HUES64 (cell line): ENCODE measurements around the gene AOC2.

ENCODE experiments used
- H3K27ac ChIP-seq: 2 replicates; pipeline ENCODE4 v1.7.0; 2013; ENCODE audit warnings: low read depth, low read length, inconsistent platforms
- H3K27me3 ChIP-seq: 2 replicates; pipeline ENCODE4 v1.6.1; 2013; ENCODE audit warnings: mild to moderate bottlenecking, low read length; ENCODE audit not compliant: insufficient read depth
- H3K36me3 ChIP-seq: 2 replicates; pipeline ENCODE4 v1.6.1; 2013; ENCODE audit warnings: mild to moderate bottlenecking, low read length; ENCODE audit not compliant: insufficient read depth
- H3K4me1 ChIP-seq: 2 replicates; pipeline ENCODE4 v1.6.1; 2013; ENCODE audit warnings: mild to moderate bottlenecking, low read length, moderate library complexity; ENCODE audit not compliant: insufficient read depth
- H3K4me3 ChIP-seq: 2 replicates; pipeline ENCODE4 v1.5.1; 2013; ENCODE audit warnings: mild to moderate bottlenecking, low read length, moderate library complexity
- H3K9ac ChIP-seq: 2 replicates; pipeline ENCODE4 v1.6.1; 2013; ENCODE audit warnings: mild to moderate bottlenecking, low read depth, low read length
- H3K9me3 ChIP-seq: 2 replicates; pipeline ENCODE4 v1.6.1; 2013; ENCODE audit warnings: low read depth, low read length; ENCODE audit not compliant: insufficient read depth
- WGBS: fragments of 150-250, 120-280 bp; methylation state at CpG from one replicate; pipeline ENCODE4 v1.1.7; 2013; ENCODE audit warnings: missing lambda C conversion rate; 5-methylcytosine and 5-hydroxymethylcytosine counted together

AOC2 gene

DNA sequence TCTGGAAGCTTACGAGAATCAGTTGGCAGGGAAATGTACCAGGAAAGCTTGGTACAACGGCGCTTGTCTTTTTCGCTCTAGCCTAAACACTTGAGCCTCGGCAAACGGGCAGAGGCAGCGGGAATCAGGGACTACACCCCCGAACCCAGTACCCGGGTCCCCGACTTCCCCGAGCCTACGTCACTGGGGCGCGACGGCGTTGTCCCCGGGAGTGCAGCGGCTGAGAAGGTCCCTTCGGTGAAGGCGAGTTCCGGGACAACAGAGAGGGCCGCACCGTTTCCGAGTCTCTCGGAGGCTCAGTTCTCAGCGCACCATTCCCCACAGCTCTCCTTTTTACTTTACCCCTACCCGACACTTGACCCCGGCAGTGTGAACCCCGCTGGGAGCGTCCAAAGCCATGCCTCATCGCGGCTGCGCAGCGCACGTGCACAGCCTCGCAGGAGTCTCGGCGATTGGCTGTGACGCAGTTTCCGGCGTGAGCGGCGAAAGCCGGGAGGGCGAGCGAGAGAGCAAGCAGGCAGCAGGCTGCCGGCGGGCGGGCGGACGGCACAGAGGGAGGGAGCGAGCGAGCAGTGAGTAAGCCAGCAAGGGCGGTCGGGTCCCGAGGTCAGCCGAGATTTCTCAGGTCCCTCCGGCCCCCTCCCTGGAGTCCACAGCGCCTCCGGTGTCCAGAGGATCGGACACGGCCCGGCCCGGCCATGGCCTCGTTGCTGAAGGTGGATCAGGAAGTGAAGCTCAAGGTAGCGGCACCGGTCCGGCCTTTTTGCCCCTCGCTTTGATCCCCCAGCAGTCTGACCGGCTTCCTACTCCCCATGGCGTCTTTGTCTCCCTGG, 11.2 kb upstream of the AOC2 start, which contains the start of gene PSME3:
PSME3 (plus strand) TSS at position 464 of the 833 bp plus-strand sequence; CDS start at position 699, 235 bp downstream.
- Histone ChIP-seq H3K4me3 (peak within 1 kb of the TSS; percentile 81), H3K27ac (peak within 1 kb of the TSS; percentile 95), H3K36me3 (peaks cover 35% of the 10 kb centered on the region), H3K4me1 (peaks cover 13% of the 10 kb centered on the region; the same call in 1 of the 2 replicates), H3K9me3 (no peaks in the 10 kb centered on the region), H3K9ac (peak within 1 kb of the TSS; percentile 99), H3K27me3 (peaks cover 5% of the 10 kb centered on the region; the same call in 1 of the 2 replicates)
- under 1% methylated on average over 71 of the region's 71 CpGs for WGBS

DNA sequence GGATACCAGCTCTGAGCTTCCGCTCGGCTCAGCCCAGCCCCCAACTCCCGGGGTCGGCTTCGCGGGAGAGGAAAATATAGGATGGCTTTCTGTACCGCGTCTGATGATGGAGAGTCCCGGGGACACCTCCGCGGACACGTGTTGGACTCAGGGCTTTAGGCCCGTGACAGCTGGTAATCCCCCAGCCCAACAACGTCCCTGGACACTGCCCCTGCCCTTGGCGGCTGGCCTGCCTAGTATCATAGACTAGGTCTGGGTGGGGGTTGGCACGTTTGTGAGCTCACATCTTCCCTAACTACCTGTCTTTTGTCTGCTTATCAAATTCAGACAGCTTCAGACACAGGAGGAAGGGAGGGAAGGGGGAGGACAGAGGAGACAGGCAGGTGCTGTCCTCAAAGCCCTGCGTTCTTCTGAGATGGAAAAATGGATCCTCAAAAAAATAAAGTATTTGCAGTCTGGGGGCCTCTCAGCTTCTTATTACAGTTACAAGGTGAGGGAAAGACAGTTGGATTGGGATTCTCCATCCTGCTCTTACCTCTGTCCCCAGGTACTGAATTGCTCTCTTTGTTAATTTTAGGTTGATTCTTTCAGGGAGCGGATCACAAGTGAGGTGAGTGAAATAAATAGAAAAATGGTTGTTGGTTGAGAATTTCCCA, 10.5 kb upstream of the AOC2 start:
- WGBS, result 7% methylated on average over 17 of the region's 18 CpGs
- H3K4me1 ChIP-seq, result peaks cover 13% of the 10 kb centered on the region; the same call in 1 of the 2 replicates
- peaks cover 43% of the 10 kb centered on the region for H3K36me3 ChIP-seq

GRCh38 chr17:42835732-42836131, 8.6 kb upstream of the AOC2 start:
- WGBS, result 94% methylated on average over 6 of the region's 6 CpGs
- Histone ChIP-seq H3K4me3 (no peak overlapping the region), H3K36me3 (peaks cover 60% of the 10 kb centered on the region), H3K27ac (no peak overlapping the region), H3K9ac (no peak overlapping the region), H3K27me3 (no peaks in the 10 kb centered on the region), H3K9me3 (no peaks in the 10 kb centered on the region), H3K4me1 (peaks cover 13% of the 10 kb centered on the region; the same call in 1 of the 2 replicates)

More for the DNA sequence above, 10.5 kb upstream of the AOC2 start:
- H3K9ac ChIP-seq, result peak overlapping the region; percentile 99
- peak overlapping the region; percentile 81 for H3K4me3 ChIP-seq
- H3K27me3 ChIP-seq, result no peaks in the 10 kb centered on the region; the same call in 1 of the 2 replicates
- H3K9me3 ChIP-seq, result no peaks in the 10 kb centered on the region
- peak overlapping the region; percentile 95 for H3K27ac ChIP-seq

GRCh38 chr17:42841975-42842685, 2.2 kb upstream of the AOC2 start:
- H3K4me1 ChIP-seq, result no peaks in the 10 kb centered on the region
- no peaks in the 10 kb centered on the region for H3K9me3 ChIP-seq
- 93% methylated on average over 11 of the region's 11 CpGs for WGBS
- no peak overlapping the region for H3K9ac ChIP-seq
- H3K4me3 ChIP-seq, result no peak overlapping the region
- no peak overlapping the region for H3K27ac ChIP-seq
- peaks cover 84% of the 10 kb centered on the region for H3K36me3 ChIP-seq
- H3K27me3 ChIP-seq, result no peaks in the 10 kb centered on the region

- Histone ChIP-seq H3K27ac (no peak overlapping the region), H3K4me1 (no peaks in the 10 kb centered on the region), H3K9me3 (no peaks in the 10 kb centered on the region), H3K4me3 (no peak overlapping the region), H3K9ac (no peak overlapping the region), H3K27me3 (no peaks in the 10 kb centered on the region), H3K36me3 (peaks cover 71% of the 10 kb centered on the region)
- 64% methylated on average over 6 of the region's 6 CpGs for WGBS
These were observed 934 bp upstream of the AOC2 start for GRCh38 chr17:42843358-42843934.

DNA sequence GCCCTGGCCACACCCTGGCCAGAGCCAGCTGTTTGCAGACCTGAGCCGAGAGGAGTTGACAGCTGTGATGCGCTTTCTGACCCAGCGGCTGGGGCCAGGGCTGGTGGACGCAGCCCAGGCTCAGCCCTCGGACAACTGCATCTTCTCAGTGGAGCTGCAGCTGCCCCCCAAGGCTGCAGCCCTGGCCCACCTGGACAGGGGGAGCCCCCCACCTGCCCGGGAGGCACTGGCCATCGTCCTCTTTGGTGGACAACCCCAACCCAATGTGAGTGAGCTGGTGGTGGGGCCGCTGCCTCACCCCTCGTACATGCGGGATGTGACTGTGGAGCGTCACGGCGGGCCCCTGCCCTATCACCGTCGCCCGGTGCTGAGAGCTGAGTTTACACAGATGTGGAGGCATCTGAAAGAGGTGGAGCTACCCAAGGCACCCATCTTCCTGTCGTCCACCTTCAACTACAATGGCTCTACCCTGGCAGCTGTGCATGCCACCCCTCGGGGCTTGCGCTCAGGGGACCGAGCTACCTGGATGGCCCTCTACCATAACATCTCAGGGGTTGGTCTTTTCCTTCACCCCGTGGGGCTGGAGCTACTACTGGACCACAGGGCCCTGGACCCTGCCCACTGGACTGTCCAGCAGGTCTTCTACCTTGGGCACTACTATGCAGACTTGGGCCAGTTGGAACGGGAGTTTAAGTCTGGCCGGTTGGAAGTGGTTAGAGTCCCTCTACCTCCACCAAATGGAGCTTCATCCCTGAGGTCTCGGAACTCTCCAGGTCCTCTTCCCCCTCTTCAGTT, 578 bp downstream of the AOC2 start:
- WGBS, result 95% methylated on average over 24 of the region's 24 CpGs
- Histone ChIP-seq H3K9me3 (no peaks in the 10 kb centered on the region), H3K27me3 (no peaks in the 10 kb centered on the region), H3K4me1 (no peaks in the 10 kb centered on the region), H3K36me3 (peaks cover 57% of the 10 kb centered on the region), H3K27ac (no peak overlapping the region), H3K9ac (no peak overlapping the region), H3K4me3 (no peak overlapping the region)

DNA sequence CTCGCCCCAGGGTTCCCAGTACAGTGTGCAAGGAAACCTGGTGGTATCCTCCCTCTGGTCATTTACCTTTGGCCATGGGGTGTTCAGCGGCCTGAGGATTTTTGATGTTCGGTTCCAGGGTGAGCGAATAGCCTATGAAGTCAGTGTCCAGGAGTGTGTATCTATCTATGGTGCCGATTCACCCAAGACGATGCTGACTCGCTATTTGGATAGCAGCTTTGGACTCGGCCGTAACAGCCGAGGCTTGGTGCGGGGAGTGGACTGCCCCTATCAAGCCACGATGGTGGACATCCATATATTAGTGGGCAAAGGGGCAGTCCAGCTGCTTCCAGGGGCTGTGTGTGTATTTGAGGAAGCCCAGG, 1.2 kb downstream of the AOC2 start:
- peaks cover 51% of the 10 kb centered on the region for H3K36me3 ChIP-seq
- H3K4me1 ChIP-seq, result no peaks in the 10 kb centered on the region
- no peak overlapping the region for H3K9ac ChIP-seq
- WGBS, result 96% methylated on average over 12 of the region's 12 CpGs
- H3K27me3 ChIP-seq, result no peaks in the 10 kb centered on the region
- H3K27ac ChIP-seq, result no peak overlapping the region
- H3K9me3 ChIP-seq, result no peaks in the 10 kb centered on the region
- no peak overlapping the region for H3K4me3 ChIP-seq

- no peaks in the 10 kb centered on the region for H3K4me1 ChIP-seq
- no peaks in the 10 kb centered on the region for H3K27me3 ChIP-seq
- peaks cover 46% of the 10 kb centered on the region for H3K36me3 ChIP-seq
- H3K27ac ChIP-seq, result no peak overlapping the region
- no peak overlapping the region for H3K4me3 ChIP-seq
- H3K9me3 ChIP-seq, result no peaks in the 10 kb centered on the region
- WGBS, result 90% methylated on average over 6 of the region's 7 CpGs
- no peak overlapping the region for H3K9ac ChIP-seq
These were observed 1.7 kb downstream of the AOC2 start for GRCh38 chr17:42845918-42846593.

DNA sequence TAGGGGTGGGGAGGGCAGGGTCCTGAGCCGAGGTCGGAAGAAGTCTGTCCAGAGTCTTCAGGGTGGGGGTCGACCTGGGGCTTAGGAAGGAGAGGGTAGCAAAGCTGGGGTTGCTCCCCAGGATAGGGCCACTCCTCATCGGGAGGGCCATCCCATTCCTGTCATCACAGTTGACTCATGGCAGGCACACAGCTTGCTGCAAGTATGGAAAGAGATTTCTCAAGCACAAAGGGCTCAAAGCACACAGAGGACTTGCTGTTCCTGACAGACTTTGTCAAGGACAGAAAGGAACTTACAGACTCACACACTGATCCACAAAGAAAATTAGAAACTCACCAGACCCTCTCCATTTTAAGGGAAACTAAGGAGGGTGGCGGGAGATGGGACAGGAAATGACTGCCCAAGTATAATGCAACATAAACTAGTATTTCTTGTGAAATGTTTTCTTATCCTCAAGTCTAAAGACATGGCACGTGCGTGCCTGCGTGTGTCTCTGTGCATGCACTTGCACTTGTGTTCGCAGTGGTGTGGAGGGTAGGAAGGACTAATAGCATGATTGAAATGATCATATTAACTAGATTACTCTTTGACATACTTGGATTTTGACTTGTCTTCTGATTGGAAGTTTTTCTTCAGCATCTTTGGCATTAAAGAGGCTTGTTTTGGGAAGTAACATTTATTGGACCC, 2.4 kb downstream of the AOC2 start:
- whole genome bisulfite sequencing, result 90% methylated on average over 9 of the region's 9 CpGs
- H3K27ac ChIP-seq, result no peak overlapping the region
- H3K36me3 ChIP-seq, result peaks cover 40% of the 10 kb centered on the region
- no peak overlapping the region for H3K4me3 ChIP-seq
- H3K27me3 ChIP-seq, result no peaks in the 10 kb centered on the region
- H3K9me3 ChIP-seq, result no peaks in the 10 kb centered on the region
- H3K9ac ChIP-seq, result no peak overlapping the region
- no peaks in the 10 kb centered on the region for H3K4me1 ChIP-seq
